HepG2 (cell line): ENCODE data around the gene PGAP3. TPM values are rescaled to one million over a fixed set of nuclear protein-coding genes. Genes with fewer than 3 reads are reported as not detected.
A peak's percentile ranks its signal among the peaks of the same experiment; 100 is the strongest.

ENCODE experiments used
- ATAC-seq: fragments of 200-7000 bp; cut with Tn5 transposase; 3 replicates; pipeline ENCODE4 v1.9.1; 2020; ENCODE audit warnings: mild to moderate bottlenecking, moderate library complexity
- BruUV-seq: library from RNA; stranded (reverse); fragments of 400-500 nt; replicated peaks from 2 replicates; lab custom pipeline; 2021; lab: Mats Ljungman, UMichigan
- CTCF ChIA-PET: fragments of 300-600 bp; formaldehyde crosslinking; extraction: SDS; loops from one replicate; lab custom pipeline; 2021; ENCODE audit warnings: low total read pairs, inconsistent platforms, low intra/inter-chr PET ratio; lab: Yijun Ruan, JAX
- POLR2A ChIA-PET: fragments of 350-600 bp; sonication (Branson Sonifier 250); formaldehyde crosslinking; loops from one replicate; lab custom pipeline; 2020; ENCODE audit warnings: antibody characterized with exemption, inconsistent platforms; lab: Yijun Ruan, JAX
- DNase-seq: peaks from one replicate; pipeline ENCODE4 v3.0.0-alpha.2; 2015; ENCODE audit warnings: low spot score
- FAIRE-seq: peaks from 3 replicates; lab custom pipeline; 2011; peaks lifted over from hg19 to GRCh38; lab: Jason Lieb, UNC
- H2AFZ ChIP-seq: one replicate; pipeline ENCODE4 v1.6.1; 2011; ENCODE audit warnings: low read length, inconsistent platforms
- H3K27ac ChIP-seq: fragments of 300-600 bp; 3 replicates; pipeline ENCODE4 v1.8.0; 2011; ENCODE audit warnings: mixed run types, mild to moderate bottlenecking, mixed read lengths, low read length, inconsistent platforms; ENCODE audit not compliant: insufficient read depth; ENCODE audit errors: extremely low read length
- H3K27me3 ChIP-seq, 2 experiments: fragments of 200-600 bp in 1 of 2; 2 replicates in 1 of 2; 3 replicates in 1 of 2; pipeline versions ENCODE4 v1.6.0 to v1.8.0; 2011; ENCODE audit warnings: low read length in 2 of 2, mild to moderate bottlenecking in 2 of 2, moderate library complexity in 2 of 2, inconsistent platforms in 1 of 2; ENCODE audit not compliant: insufficient read depth in 2 of 2, control insufficient read depth in 1 of 2
- H3K36me3 ChIP-seq, 2 experiments: fragments of 200-600 bp in 1 of 2; replicated peaks in 1 of 2; 2 replicates in 1 of 2; 3 replicates in 1 of 2; pipeline versions ENCODE4 v1.5.1 to v1.8.0; 2011; ENCODE audit warnings: low read length in 2 of 2, inconsistent platforms in 1 of 2; ENCODE audit not compliant: insufficient read depth in 2 of 2, control insufficient read depth in 1 of 2
- H3K4me1 ChIP-seq: 2 replicates; pipeline ENCODE4 v1.5.1; 2012; ENCODE audit warnings: low read length, inconsistent platforms; ENCODE audit not compliant: insufficient read depth
- H3K4me2 ChIP-seq: 2 replicates; pipeline ENCODE4 v1.6.0; 2011; ENCODE audit warnings: low read depth, low read length, inconsistent platforms
- H3K4me3 ChIP-seq, 3 experiments: fragments of 200-600 bp in 1 of 3; sonication (generic), shearing (Covaris generic) in 1 of 3; replicated peaks in 1 of 3; 2 replicates each; pipeline ENCODE4 v1.5.1; 2011 to 2016; ENCODE audit warnings: low read length in 3 of 3, inconsistent platforms in 2 of 3, low read depth in 2 of 3, mild to moderate bottlenecking in 2 of 3, control low read depth in 1 of 3, mixed read lengths in 1 of 3; ENCODE audit not compliant: insufficient read depth in 1 of 3
- H3K79me2 ChIP-seq: one replicate; pipeline ENCODE4 v1.6.1; 2011; ENCODE audit warnings: low read length, inconsistent platforms; ENCODE audit not compliant: insufficient read depth
- H3K9ac ChIP-seq: 2 replicates; pipeline ENCODE4 v1.6.0; 2011; ENCODE audit warnings: mild to moderate bottlenecking, low read depth, low read length, inconsistent platforms; ENCODE audit not compliant: insufficient read depth
- H3K9me3 ChIP-seq: 2 replicates; pipeline ENCODE4 v1.5.1; 2012; ENCODE audit warnings: mild to moderate bottlenecking, low read length
- H4K20me1 ChIP-seq: 2 replicates; pipeline ENCODE4 v1.6.0; 2011; ENCODE audit warnings: inconsistent platforms, mild to moderate bottlenecking, low read length, moderate library complexity; ENCODE audit not compliant: insufficient read depth
- IRX3 ChIP-seq: sonication (generic); formaldehyde crosslinking; IDR thresholded peaks from 2 replicates; pipeline ENCODE4 v1.8.1; 2023; ENCODE audit warnings: mild to moderate bottlenecking, low read depth, missing genetic modification reagents, borderline replicate concordance
- ZBTB49 ChIP-seq: sonication (generic); formaldehyde crosslinking; IDR thresholded peaks from 2 replicates; pipeline ENCODE4 v1.4.0; 2020; ENCODE audit warnings: missing genetic modification reagents, borderline replicate concordance
- ZMYM3 ChIP-seq: sonication (generic); formaldehyde crosslinking; IDR thresholded peaks from 2 replicates; pipeline ENCODE4 v1.5.1; 2020; ENCODE audit warnings: mild to moderate bottlenecking, missing genetic modification reagents
- whole genome bisulfite sequencing: methylation state at CpG from one replicate; pipeline ENCODE4 v1.1.6; 2017; ENCODE audit warnings: low lambda C conversion rate; 5-methylcytosine and 5-hydroxymethylcytosine counted together
- in situ Hi-C: cut with HindIII; loops from 2 replicates; pipeline ENCODE4 v1.10.0; 2017; ENCODE audit warnings: low pct_unique_long_range_greater_than_20kb; ENCODE audit not compliant: extremely low pct_ligation_motif_present
- intact Hi-C: fragments of 100-400 bp; cut with micrococcal nuclease; formaldehyde crosslinking; loops from one replicate; pipeline ENCODE4 v1.10.0; 2022; ENCODE audit not compliant: unreplicated experiment
- polyA plus RNA-seq, 8 experiments: library from polyadenylated mRNA; depleted of rRNA in 3 of 8; stranded (reverse) in 7 of 8; unstranded in 1 of 8; fragments of >200 nt; fragmentation: Illumina TruSeq in 4 of 8; extraction: Trizol in 4 of 8; gene quantifications; 2 replicates each; pipeline versions ENCODE4 v1.2.1 to v1.2.3, GENCODE V29; 2011 to 2016; ENCODE audit warnings: low read depth in 4 of 8, missing spikeins in 1 of 8, mixed read lengths in 1 of 8; ENCODE audit not compliant: insufficient read depth in 1 of 8
- total RNA-seq, 5 experiments: library from RNA; depleted of rRNA; stranded (reverse); fragments of >200 nt; fragmentation: Illumina TruSeq; extraction: Trizol; gene quantifications; 2 replicates each; pipeline ENCODE4 v1.2.3, GENCODE V29; 2016; ENCODE audit warnings: low read depth in 1 of 5

PGAP3 gene
- total and polyA plus RNA-seq, 2 of the 13 experiments (the other 11 are each of a cell fraction or from before 2014, with no cell fraction given): 11.9 to 14.6 TPM

DNA sequence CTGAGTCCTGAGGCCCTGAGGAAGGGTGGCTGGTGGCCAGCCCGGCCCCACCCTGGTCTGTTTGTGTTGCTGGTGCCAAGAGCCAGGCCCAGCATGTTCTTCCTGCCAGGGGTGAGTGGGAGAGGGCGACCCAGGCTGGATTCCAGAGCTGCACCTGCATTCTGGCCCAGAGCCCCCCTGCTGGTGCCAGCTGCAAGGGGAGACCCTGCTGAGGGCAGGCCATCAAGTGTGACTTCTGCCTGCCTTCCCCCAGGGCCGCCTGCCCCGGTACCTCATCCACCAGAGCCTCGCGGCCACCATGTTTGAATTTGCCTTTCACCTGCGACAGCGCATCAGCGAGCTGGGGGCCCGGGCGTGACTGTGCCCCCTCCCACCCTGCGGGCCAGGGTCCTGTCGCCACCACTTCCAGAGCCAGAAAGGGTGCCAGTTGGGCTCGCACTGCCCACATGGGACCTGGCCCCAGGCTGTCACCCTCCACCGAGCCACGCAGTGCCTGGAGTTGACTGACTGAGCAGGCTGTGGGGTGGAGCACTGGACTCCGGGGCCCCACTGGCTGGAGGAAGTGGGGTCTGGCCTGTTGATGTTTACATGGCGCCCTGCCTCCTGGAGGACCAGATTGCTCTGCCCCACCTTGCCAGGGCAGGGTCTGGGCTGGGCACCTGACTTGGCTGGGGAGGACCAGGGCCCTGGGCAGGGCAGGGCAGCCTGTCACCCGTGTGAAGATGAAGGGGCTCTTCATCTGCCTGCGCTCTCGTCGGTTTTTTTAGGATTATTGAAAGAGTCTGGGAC, 25.1 kb downstream of the PGAP3 start (continued):
- no peak for TF ChIP-seq ZBTB49 (CRISPR knock-in tag)

DNA sequence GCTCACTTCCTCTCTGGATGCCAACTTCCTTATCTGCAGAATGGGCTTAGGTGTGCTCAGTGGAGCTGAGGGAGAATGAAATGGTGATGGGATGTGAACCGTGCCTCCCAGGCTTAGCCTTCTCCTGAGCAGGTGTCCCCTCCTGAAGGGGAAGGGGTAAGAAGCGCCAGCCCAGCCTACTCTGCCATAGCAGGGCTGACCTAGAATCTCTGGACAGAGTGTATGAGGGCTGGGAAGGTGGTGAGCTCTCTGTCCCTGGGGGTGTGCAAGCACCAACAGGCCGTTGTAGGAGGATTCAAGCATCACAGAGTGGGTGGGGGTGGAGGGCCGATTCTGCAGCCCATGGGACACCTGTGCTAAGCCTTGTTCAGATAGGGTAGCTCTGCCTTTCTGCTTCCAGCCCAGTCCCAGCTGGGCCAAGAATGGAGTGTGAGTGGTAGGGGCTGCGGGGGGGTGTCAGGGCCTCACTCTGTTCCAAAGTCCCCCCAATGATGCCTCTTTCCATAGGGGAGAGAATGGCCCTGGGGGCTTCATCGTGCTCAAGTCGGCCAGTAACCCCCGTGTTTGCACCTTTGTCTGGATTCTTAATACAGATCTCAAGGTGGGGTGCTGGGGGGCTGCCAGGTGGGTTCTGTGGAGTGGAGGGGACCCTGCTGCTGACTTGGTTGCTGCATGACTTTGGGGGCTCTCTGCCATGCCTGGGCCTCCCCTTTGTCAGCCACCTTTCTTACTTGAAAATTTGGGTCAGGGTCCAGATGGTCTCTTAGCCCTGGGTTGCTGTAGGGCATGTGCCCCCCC, 25.9 kb downstream of the PGAP3 start:
- Histone ChIP-seq H3K4me1 (peaks cover 39% of the 10 kb centered on the region), H4K20me1 (no peaks in the 10 kb centered on the region), H3K4me3 (no peak overlapping the region)
- POLR2A ChIA-PET: no interaction called here
- in situ Hi-C loops (no loop called here), intact Hi-C loops (no loop called here)
- TF ChIP-seq ZMYM3 (CRISPR knock-in tag) (0 out of 2 replicates have a peak, but pooled peaks have one; percentile 12), IRX3 (no peak)
- TF ChIP-seq, all 625 proteins: peak for 1
- no peak overlapping the region for H3K9ac ChIP-seq
- WGBS: 93% methylated on average over 8 of the region's 8 CpGs
- DNase-seq (no peak), ATAC-seq (no peak), FAIRE-seq (no peak)
- CTCF ChIA-PET: interaction anchor here (3.6 kb wide), 1 partner anchor 39 kb away, joined by 22 read pairs; no protein-coding TSS in a partner anchor
- no peak overlapping the region for H2AFZ ChIP-seq
- H3K9me3 ChIP-seq: no peaks in the 10 kb centered on the region
- no peak overlapping the region for H3K27ac ChIP-seq
- H3K27me3 ChIP-seq: peaks cover 2 to 14% of the 10 kb centered on the region in 2 experiments; a peak in 4 of 5 replicates
- BruUV-seq: no TSS peak
- peaks cover 22 to 26% of the 10 kb centered on the region in 2 experiments; a peak in 4 of 5 replicates for H3K36me3 ChIP-seq
- H3K4me2 ChIP-seq: no peak overlapping the region
- no peaks in the 10 kb centered on the region for H3K79me2 ChIP-seq
